ENCODE results near the gene NIM1K.
"Not testable (repeated sequence)": the region's sequence is repeated elsewhere in the genome, so short reads cannot be mapped to it uniquely, and the experiment has no call there.

NIM1K gene

DNA sequence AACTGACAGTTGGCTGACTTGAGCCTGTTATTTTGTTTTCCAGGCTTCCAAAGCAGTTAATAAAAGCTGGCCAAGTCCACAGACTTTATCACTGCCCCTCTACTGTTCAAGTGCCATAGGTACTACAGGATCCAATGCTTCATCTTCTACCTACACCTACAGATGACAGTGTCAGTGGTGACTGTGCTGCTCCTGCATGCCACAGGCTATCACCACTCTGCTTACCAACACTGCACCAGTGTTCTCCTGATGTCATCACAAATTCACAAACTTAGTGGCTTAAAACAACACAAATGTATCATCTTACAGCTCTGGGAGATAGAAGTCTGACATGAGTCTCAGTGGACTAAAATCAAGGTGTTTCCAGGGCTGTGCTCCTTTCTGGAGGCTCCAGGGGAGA is 94.6 kb downstream of the NIM1K start:
- no peak for DNase-seq

DNA sequence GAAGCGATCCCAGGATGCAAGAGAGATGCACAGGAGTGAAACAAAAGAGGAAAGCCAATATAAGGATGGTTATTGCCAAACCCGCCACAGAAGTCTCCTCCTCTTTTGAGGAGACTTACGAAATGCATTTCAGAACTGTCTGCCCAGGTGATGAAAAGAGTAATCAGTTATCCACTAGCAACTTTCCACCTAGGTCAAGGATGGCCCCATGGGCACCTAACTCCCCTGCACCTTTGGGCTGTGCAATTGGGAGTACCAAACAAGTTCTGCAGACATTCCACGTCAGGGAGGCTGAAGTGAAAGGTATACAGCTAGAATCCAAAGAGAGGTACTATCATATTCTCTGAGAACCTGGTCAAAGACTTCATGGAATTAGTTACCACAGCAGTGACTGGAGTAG is 95.5 kb downstream of the NIM1K start:
- DNase-seq, result no peak

DNA sequence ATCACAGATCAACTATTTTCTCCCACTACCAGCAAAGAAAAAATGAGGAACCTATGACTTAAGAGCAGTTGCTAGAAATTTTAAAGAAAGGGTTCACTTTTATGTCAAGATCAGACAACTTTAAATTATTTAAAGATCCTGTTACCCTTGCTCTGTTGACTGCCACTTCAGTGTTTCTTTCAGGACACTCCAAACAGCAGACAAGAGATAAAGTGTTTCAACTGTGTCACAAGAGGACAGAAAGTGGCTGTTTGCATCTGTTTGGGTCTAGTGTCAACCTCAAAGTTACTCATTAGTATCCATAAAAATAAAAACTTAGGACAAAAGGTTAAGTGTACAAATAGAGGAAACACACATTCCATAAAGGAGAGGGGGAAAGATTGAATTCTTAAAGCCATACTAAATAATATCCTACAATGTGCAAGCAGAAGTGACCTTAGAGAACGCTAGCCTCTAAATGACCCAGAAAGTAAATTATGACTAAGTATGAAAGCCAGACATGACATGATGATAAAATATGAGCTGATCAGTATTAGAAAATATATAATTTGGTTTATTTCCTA is 96.3 kb downstream of the NIM1K start:
- no peak for DNase-seq

DNA sequence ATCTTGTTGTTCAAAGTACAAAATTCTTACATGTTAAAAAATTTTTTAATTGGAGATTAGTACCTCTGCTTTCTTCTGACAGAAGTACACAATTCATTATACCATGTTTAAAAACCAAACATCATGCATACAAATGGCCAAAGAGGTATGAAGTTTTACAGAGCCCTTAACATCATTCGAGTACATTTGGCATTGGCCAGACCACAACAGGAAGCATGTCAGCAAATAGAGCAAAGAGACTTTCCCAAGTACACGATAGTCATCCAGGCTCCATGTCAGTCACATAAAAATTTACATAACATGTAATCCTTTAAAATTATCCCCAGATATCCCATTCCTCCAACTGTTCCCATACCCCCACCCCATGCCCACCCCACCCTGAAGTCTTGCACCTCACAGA is 98.7 kb downstream of the NIM1K start:
- DNase-seq, result no peak

DNA sequence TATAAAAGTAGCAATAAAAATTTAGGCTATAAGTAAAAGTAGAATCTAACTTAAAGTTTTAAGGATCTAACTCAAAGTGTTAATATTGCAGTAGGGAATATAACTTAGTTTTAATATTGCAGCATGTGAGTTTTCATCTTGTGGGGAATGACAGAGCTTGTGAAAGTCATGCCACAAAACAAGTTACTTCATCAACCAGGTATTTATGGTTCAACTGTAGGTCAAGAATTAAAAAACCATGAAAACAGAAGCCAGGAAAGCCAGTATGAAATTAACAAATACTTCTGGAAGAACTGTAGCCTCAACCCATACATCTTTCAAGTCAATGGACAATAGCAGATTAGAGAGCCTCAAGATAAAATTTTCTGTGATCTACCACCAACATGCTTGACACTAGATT is 102.2 kb downstream of the NIM1K start:
- no peak for DNase-seq

DNA sequence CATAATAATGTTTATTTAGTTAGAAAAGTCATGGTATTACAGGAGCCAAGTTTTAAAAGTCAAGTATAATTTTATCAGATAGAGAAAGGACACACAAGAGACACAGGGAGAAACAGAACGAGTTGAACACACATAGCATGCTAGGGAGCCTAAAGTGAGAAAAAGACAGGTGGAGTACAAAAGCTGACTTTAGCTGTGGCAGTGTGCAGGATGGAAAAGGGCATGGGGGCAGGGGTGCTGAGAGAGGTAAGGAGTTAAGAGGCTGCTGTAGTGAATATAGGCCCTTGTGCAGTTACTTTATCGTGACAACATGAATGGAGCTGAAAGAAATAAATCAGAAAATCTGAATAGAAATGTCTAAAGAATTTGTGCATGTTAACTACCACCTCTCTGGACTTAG is 103.2 kb downstream of the NIM1K start:
- DNase-seq, result no peak

DNA sequence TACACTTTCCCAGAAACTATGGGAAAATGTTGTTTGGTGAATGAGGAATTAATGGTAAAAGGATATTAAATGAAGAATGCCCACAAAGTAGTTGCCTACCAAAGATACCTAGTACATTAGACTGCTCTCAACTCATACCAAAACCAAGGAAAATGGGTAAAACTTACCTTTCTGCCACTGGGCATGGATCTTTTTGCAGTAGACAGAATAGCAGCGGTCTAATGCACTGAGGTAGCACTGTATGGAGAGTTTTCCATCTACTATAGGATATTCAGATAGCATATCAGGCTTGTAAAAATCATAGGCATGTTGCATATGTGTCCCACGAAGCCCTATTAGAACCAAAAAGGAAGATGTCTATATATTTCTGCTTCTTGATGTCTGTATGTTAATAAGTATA is 104.8 kb downstream of the NIM1K start:
- DNase-seq, result no peak

DNA sequence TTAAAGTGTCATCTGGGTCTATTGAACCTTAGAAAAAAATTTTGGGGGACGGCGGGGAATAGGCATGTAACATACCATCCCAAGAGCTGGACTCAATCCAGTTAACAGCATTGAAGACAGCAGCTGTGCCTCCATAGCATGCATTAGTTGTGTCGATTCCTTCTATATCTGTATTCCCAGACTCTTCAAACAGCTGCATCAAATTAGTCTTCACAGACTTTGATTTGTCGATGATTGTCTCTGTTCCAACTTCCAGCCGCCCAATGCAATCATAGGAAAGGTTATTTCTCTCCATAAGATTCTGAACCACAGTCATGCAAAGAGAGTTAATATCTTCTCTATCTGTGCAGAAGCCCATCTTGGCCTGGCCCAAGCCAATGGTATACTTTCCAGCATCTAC is 106.4 kb downstream of the NIM1K start:
- DNase-seq, result no peak

DNA sequence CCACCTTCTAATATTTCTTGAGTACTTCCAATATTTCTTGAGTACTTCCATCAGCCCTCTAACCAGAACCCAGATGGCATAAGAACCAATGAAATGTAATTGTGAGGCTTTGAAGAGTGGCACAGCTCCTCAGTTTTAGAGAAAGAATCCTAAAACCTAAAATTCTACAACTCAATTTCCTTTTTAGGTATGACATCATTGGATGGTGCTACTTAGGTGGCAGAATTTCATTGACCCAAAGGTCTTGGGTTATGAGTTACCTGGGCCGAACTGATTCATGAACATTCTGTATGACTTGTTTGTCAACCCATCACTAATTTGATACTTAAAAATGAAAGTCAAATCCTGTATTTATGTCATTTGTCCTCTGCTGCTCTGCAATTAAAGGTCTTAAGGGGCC is 108.1 kb downstream of the NIM1K start:
- DNase-seq, result no peak

DNA sequence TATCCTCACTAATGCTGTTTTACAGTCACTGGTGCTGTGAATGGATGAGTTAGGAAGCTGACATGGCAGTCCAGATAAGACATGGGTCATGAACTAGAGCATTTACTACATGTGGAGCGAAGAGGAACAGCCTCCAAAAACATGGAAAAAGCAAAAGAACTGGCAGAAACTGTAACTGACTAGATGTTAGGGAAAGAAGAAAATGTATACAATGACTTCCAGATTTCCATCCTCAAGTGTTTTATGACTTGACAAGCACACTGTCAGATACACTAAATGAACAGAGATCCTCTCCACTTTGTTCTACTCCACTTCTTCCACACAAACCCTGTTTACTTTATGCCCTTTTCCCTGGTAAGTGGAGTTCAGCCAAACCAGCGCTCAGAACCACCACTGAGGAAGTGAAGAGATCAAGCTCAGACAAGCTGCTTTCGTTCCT is 109.6 kb downstream of the NIM1K start:
- DNase-seq, result no peak

DNA sequence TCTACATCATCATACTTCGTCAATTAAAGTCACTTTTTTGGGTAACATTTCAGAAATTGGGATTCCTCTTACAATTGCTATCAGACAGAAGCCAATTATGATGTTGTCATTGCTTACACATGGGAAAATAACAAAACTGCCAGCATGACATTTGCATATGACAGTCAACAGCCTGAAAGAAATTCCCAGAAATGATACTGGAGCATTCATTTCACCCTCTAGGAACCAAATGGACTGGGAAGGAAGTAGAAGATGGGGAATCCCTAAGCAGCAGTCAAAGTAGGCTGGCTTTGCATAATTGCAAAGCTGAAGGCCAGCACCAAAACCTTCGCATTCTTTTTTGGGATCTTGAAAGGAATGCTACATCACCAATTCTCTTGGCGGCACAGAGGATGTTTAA is 110.5 kb downstream of the NIM1K start:
- no peak for DNase-seq

DNA sequence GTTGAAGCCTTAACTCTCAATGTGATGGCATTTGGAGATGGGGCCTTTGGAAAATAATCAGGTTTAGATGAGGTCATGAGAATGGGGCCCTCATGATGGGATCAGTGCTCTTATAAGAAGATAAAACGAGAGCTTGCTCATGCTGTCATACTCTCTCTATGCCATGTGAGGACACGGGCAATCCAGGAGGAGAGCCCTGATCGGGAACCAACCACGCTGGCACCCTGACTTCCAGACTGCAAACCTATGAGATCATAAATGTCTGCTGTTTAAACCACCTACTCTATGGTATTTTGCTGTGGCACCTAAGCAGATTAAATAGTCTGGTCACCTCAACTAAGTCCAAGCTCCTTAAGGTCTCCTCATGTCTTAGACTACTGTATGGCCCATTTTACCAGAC is 111.2 kb downstream of the NIM1K start:
- DNase-seq, result no peak

DNA sequence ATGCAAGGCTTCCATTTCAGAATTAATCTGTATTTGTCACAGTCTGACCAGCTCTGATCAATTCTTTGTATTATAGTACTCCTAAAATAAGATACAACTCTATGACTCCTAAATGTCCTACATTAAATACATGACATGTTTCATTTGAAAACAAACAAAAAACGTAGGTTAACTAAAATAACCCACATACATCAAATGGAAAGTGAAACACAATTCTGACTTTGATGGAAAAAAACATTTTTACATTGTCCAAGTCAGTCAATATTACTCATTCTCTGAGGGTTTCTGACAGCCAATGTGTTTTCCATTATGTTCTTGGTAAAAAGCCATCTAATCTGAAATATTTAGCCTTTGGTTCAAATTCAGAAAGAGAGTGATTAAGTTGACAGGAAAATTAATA is 112.5 kb downstream of the NIM1K start:
- no peak for DNase-seq

DNA sequence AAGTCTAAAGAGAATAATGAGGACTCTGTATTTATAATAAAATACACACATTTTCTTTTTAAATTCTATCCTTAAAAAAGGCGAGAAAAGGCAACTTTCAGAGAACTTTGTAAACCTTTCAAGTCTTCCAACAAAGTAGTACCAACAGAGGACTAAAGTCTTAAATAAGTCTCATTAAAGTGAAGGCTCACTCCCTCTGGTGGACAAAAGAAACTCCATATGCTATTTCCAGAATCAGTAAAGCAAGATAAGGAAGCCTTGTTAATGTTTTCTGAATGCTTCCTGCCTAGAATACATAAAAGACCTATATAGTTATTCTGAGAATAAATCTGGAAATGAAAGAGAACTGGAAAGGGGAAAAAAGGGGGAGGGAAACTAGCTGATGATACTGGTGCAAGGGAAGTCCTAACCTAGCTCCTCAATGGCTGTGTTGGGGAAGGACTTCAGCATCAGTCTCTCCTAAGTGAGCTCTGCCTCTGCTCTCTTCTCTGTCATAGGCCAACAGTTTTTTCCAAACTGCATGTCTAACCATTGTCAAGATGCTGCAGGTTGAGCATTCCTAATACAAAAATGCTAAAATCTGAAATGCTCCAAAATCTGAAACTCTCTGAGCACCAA is 114.0 kb downstream of the NIM1K start:
- DNase-seq, result no peak

DNA sequence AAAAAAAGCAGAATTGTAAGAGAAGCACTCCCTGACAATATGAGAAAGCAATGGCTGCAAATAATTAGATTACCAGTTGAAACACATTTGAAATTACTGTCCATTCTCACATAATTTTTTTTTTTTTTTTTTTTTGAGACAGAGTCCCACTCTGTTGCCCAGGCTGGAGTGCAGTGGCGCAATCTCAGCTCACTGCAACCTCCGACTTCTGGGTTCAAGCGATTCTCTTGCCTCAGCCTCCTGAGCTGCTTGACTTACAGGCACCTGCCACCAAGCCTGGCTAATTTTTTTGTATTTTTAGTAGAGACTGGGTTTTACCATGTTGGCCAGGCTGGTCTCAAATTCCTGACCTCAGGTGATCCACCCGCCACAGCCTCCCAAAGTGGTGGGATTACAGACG is 114.9 kb downstream of the NIM1K start:
- DNase-seq, result not testable (repeated sequence)

DNA sequence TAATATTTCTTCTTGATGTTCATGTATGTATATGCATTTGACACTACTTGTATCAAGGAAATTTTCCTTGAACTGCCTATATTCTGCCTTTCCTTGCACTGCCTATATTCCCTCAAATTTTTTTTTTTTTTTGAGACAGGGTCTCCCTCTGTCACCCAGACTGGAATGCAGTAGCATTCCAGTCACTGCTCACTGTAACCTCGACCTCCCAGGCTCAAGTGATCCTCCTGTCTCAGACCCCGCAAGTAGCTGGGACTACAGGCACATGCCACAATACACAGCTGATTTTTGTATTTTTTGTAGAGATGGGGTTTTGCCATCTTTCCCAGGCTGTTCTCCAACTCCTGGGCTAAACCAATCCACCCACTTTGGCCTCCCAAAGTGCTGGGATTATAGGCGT is 117.1 kb downstream of the NIM1K start:
- DNase-seq, result no peak

DNA sequence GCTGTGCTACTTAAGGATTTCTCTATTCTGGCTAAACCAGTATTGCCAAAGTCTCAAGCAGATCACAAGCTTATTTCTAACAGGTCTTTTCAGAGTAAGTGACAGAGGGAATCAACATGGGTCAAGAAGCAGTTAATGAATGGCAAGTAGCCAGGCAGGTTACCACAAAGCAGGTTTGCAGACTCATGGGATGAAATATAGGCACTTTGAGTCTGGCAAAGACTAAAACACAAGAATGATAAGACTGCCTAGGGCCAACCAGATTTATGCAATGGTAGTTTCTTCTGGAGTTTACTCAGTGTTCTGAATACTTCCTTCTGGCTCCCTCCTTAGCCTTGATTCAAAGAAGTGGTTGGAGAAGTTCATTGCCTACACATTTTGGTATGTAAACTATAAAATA is 117.6 kb downstream of the NIM1K start:
- no peak for DNase-seq

DNA sequence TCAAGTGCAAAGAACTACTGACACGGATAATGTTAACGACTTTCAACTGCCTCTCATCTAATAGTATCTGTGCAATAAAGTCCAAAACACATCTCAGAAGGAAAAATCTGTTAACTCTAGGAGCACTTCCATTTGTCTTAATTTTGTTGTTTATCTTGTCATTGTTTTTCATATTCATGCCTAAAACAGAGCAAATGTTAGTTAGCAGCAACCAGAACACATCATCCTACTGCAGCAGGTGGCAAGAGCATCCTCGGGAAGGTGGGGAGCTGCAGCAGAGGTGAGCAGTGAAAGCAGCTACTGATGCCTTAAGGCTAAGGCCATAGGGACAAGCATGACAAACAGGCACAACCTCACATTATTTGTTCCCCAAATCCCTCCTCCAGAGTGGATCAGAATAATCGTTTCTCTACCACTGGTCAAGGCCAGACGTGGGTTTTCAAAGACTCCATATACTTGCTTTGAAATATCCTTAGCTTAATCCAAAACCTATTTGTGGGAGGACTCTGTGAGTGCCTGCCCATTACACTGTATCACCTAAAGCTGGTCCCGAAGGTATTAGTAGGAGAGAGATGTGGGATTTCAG is 120.1 kb downstream of the NIM1K start:
- no peak for DNase-seq

DNA sequence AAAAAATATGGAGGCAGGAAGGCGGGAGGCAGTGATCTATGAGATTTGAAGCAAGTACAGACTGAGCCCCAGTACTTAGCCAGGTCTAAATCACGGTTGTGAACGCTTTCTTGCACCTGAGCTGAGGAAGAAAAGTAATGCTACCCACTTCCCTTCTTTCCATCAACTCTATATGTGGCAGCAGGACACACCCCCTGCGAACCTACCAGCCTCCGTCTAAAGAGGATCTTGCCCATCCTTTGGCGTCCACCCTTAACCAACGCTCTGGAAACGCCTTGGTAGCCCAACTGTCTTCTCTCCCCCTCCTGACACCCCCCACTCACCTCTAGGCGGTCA is 120.6 kb downstream of the NIM1K start:
- no peak for DNase-seq

DNA sequence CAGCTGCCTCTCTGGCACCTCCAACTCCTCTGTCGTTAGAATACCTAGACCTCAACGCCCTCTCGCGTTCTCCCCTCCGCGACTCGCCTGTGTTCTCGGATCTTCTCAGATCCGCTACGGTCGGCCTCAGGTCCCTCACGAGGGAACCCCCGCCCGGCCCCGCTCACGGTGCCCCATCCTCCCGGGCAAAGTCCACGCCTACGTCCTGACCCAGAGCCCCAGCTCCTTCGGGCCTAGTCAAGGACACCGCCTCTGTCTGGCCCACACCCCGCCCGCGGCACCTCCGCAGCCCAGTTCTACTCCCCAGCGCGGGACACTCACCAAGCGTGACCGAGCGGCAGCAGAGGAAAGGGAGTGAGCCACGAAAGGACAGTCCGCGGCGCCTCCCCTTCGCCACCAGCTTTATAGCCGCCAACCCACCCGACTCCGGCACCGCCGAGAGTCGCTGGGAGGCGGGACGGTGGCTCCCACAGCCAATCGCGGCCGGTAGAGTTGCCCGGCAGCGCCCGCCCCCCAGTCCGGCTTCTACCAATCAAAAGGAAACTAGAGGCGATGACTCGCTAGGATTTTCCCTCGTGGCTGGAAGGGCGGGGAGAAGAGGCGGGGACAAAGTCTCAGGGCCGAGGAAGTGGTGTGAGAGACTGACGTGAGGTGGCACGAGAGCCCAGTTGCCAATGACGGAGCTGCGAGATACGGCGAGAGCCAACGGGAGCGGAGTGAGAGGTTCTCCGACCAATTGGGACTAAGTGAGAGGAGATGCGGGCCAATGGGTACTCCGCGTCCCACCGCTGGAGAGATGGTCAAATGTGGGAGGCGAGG is 121.2 kb downstream of the NIM1K start, which contains the start of gene HMGCS1:
TSS of gene HMGCS1 (minus strand) at position 378 of the 819 bp plus-strand sequence. CDS start 14,447 bp downstream, outside the sequence.
- DNase-seq, result peak; percentile 98

DNA sequence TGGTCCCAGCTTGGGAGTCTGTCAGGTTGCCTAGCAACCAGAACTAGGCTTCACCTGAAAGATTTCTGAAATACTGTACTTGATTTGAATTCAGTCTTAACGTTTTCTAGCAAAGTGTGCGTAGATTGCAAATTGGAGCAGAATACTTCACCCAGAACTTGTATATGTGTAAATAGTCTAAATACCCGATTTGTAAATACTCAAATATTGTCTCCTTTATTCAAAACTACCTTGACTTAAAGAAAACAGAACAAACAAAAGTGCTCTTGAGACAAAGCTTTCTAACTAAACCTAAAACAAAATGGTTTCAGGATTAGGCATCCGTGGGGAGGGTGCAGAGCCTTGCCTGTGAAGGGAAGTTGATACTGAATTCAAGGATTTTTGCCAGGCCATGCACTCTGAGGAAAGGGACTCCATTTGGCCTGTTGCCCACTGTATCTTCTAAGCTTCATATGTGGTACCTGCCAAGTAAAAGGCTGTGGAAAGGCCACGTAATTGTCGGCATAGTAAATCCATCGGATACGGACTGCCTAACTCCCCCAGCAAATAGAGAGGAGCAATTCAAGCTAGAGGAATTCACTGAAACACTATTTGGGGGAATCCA is 121.9 kb downstream of the NIM1K start:
- DNase-seq, result no peak

DNA sequence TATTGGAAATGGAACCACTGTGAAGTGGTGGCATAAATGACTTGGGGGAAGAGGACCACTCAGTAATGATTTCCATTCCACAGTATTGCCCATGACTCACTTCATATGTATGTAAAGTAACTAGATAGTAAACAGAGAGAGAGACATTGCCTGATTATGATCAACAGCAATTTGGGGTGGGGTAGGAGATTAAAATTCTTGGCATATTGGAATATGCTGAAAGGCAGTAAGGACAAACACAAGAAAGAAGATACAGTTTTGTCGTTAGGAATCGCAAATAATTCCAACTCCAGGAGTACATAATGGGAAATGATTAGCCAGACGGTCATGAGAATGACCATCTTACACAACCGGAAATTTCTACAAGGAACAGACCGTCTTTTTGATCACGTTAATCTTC is 122.7 kb downstream of the NIM1K start:
- DNase-seq, result no peak

DNA sequence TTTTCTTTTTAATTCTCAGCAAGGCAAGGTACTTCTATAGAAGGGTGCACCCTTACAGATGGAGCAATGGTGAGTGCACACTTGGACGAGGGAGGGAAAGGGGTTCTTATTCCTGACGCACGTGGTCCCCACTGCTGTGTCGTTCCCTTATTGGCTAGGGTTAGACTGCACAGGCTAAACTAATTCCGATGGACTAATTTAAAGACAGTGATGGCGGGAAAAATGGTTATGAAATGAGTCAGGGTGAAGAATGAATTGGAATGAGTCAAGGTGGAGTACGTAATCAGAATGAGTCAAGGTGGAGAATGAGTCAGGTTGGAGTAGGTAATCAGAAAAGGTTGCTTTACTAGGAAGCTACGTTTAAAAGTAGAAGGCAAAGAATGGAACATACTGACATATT is 123.2 kb downstream of the NIM1K start:
- DNase-seq, result no peak

DNA sequence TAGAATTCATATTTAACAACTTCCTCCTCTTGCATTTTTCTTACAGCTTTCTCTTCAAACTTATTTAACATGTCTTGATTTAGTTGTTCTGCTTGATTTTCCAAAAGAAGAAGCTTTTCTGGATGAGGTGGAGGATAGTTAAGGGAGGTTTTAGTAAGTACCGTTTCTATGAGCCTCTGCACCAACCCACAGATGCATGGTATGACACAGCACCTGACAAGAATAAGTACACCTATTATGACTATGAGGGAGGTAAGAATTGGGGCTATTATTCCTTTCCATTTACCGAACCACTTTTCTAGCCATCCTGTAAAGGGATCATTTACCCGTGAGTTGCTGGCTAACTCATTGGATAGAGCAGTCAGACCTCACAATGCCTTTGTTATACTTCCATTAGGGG is 123.7 kb downstream of the NIM1K start:
- no peak for DNase-seq
